SIG-M5 treated with dmso at 0.1 percent for 504 hours (cell line): ENCODE results near the gene LPP.
A peak's percentile ranks its signal among the peaks of the same experiment; 100 is the strongest.

ENCODE experiments used
- DNase-seq: peaks from one replicate; lab custom pipeline; 2025; ENCODE audit not compliant: unreplicated experiment; lab: John Stamatoyannopoulos, UW

Gene LPP

DNA sequence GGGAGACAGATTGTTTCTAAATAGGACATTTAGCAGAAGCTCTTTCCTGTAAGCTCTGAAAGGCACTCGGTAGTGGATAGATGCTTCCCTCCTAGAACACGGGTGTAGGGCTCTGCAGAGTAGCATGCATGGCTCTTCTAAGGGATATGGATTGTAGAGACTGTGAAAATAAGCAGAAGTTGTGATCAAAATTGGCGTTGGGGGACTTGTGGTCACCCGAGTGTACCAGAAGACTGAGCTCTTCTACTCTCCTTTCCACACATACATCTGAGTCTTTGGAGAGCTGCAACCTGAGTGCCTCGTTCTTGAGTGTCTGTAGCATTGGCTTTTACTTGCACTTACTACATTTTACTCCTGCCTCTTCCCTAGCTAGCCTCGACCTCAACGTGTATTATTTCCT is 197.7 kb downstream of the LPP start:
- DNase-seq = no peak

- no peak for DNase-seq
Observed at GRCh38 chr3:188352196-188352927, 198.4 kb downstream of the LPP start.

DNA sequence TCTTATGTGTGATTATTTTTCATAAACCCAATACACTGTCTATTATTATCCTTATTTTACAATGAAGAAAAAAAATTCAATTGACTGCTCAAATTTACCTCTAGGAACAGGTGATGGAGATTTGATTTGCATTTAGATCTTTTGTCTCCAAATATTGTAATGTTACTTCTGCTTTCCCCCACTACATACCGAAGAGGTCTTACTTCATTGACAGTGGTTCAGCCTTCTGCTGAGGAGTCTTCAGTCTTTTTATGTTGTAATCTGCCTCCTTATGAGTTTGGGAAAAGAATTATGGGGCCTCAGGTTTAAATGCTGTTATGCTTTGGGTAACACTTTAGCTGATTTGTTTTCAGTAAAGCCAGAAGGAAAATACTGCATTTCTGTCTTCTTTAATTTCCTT is 199.5 kb downstream of the LPP start:
- DNase-seq = peak; percentile 67

GRCh38 chr3:188358787-188359493 is 205.0 kb downstream of the LPP start:
- peak; percentile 22 for DNase-seq

DNA sequence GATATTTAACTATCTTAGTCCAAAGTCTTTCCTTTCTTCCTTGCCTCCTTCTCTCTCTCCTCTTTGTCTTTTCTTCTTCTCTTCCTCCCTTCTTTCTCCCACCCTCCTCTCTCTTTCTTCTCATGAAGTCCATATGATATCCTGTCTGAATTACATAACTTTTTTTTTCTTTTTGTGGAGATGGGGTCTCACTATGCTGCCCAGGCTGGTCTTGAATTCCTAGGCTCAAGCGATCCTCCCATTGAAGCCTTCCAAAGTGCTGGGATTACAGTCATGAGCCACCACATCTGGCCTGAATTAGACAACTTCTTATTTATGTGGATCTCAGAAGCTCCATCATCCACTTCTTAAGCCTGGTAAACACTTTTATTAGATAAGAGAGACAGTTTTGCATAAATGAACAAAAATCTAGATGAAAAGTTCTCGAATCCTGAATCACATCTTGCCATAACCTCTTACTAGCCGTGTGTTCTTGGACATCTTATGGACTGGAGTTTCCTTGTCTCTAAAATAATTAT is 206.5 kb downstream of the LPP start:
- DNase-seq = no peak

DNA sequence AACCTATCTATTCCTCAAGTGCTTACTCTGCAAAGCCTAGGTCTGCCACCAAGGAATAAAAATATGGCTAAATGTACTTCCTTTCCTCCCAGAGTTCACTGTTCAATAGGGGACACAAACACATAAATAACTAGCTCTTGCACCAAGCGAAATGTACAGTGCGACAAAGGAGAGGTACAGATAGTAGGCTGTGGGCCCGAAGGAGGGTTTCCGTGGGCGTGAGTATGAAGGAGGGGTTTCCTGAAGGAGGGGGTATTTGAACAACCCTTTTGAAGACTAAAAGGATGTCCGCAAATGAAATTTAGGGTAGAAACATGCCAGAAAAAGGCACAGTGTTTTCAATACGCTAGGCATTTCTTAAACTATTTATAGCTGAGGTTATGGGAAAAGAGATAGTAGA is 207.9 kb downstream of the LPP start:
- DNase-seq = no peak

DNA sequence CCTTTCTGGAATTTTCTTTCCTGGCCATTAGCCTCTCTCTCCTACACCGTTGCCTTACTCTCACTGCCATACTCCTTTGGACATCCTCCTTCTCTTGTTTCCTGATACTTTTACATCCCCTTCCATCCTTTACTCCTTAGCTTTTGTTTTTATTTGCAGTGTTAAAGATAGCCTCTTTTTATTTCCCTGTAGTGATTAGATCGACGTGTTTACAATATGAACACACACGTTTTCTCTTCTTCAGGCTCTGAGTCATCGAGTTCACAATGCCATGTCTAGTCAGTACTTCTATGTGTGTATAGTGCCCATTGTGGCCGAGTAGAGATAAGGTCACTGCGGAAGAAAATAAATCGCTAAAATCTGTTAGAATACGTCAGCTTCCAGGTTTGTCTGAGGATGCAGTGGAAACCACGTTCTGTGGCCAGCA is 208.5 kb downstream of the LPP start:
- peak; percentile 63 for DNase-seq

DNA sequence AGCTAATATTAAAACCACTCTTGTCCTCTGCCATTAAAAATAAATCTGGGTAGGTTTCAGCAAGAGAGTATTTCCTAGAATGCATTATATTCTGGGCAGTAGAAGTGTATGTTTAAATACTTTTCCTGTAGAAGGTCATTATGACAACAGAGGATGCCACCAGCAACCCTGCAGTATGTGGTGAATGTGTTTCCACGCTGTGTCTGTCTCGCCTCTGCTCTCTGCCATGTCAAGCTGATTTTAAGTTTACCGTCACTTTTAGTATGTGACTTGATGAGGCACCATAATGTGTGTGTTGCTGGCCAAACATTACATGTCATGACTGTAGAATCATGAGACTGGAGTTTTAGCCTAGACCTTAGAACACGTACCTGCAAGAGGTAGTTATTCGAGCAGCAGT is 211.2 kb downstream of the LPP start:
- no peak for DNase-seq

- no peak for DNase-seq
Observed at GRCh38 chr3:188365988-188366698, 212.2 kb downstream of the LPP start.

- DNase-seq = no peak
Observed at GRCh38 chr3:188367678-188368077, 213.7 kb downstream of the LPP start.

DNA sequence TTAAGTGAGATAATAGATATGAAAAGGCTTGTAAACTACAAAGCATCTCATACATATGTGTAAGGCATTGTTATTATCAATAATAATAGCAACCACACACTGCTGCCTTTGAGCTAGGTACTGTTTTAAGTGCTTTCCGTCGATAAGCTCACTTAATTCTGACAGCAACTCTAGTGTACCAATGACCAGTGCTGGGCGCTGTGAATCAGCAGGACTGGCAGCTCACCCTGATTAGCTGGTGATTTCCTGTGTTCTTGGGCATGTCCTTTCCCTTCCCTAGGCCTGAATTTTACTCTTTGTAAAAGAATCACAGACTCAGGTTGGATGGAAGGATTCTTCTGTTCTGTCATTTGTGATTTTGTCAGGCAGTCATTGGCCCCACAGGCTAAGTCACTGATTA is 215.6 kb downstream of the LPP start:
- DNase-seq = no peak

DNA sequence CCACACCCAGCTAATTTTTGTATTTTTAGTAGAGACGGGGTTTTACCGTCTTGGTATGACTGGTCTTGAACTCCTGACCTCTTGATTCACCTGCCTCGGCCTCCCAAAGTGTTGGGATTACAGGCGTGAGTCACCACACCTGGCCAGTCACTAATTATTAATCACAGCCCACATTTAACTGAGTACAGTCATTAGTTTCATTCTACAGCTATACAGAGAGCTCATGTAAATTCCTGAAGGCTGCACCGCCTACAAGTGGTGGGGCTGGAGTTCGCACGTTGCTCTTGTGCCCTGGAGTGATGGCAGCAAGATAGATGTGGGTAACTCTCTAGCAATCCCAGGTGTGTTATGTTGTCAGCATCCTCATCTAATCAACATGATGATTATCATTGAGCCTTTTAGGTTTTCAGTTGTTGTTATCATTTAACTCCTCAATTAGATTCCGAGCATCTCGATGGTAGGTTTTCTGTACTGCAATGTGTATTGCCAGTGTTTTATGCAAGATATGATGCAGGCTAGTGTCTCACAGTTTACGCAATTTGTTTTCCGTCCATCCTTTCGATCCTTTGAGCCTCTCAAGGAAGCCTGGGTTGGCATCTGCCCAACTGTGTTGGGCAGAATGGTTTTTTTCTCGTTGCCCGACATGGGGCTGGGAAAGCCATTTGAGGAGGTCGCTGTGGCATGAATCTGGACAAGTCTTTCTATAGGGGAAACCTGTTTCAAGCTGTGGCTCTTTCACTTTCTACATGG is 216.3 kb downstream of the LPP start:
- no peak for DNase-seq

- DNase-seq = no peak
Observed at GRCh38 chr3:188378786-188379185, 224.8 kb downstream of the LPP start.

- no peak for DNase-seq
Observed at GRCh38 chr3:188380252-188380651, 226.3 kb downstream of the LPP start.

DNA sequence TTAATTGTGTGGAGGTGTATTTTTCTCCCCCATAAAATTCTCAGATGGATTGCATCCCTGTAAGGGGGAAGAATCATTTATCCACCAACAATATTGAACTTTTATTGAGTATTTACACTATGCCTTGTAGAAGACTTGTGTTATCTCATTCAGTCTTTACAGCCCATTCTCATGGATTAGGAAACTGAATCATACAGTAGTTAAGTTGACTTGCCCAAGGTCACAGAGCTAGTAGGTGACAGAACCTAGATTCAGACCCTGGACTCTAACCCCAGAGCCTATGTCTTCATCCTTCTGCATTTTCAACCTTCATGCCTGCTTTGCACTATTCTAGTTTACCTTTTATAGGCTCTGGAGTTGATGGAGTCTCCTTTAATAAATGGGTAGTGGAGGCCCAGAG is 226.8 kb downstream of the LPP start:
- DNase-seq = no peak

DNA sequence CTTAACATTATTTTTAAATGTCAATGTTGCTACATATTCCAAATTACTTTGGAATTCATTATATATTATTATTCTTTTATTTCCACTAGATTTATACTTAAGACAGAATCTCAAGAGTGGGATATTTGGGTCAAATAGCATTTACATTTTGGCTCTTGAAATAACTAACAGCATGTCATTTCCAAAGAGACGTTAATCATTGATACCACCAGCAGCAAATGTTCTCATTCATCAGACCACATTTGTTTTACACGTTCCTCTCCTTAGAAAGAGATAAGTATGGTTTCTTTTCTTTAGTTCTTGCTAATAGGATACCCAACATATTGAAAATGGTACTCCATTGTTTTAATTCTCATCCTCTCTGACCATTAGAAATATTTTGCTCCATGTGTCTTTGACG is 229.8 kb downstream of the LPP start:
- no peak for DNase-seq

GRCh38 chr3:188385295-188385694 is 231.3 kb downstream of the LPP start:
- DNase-seq = peak; percentile 57

GRCh38 chr3:188389711-188390342 is 235.9 kb downstream of the LPP start:
- DNase-seq = peak; percentile 69

- no peak for DNase-seq
Observed at GRCh38 chr3:188390343-188390718, 236.4 kb downstream of the LPP start.

GRCh38 chr3:188390775-188391443 is 237.0 kb downstream of the LPP start:
- no peak for DNase-seq
